Adrenal gland (tissue), 12 donors: ENCODE measurements around the gene ARVCF. TPM values are rescaled to one million over a fixed set of nuclear protein-coding genes. Genes with fewer than 3 reads are reported as not detected.

Experiments
- DNase-seq, 7 donors: peaks; one replicate each; pipeline ENCODE4 v3.0.0-alpha.2; 2019 to 2020
- H3K27ac ChIP-seq, 5 donors: fragments of 200-600 bp; sonication (generic) in 4 of 5; 1 replicate in 3 of 5; 2 replicates in 2 of 5; pipeline versions ENCODE4 v1.5.1 to v1.8.0; 2016 to 2020; ENCODE audit warnings: mild to moderate bottlenecking in 1 of 5
- H3K27me3 ChIP-seq: fragments of 200-600 bp; 2 replicates; pipeline ENCODE4 v1.8.0; 2021
- H3K36me3 ChIP-seq, 2 donors: fragments of 200-600 bp; replicated peaks in 1 of 2; 1 replicate in 1 of 2; 2 replicates in 1 of 2; pipeline versions ENCODE4 v1.5.1 to v1.8.0; 2018 to 2022
- H3K4me1 ChIP-seq, 2 donors: fragments of 200-600 bp; replicated peaks in 1 of 2; 1 replicate in 1 of 2; 2 replicates in 1 of 2; pipeline versions ENCODE4 v1.5.1 to v1.8.0; 2018 to 2021
- H3K4me3 ChIP-seq, 4 donors: fragments of 200-600 bp; sonication (generic) in 3 of 4; one replicate each; pipeline ENCODE4 v1.5.1; 2016 to 2018
- H3K9me3 ChIP-seq, 3 donors: fragments of 200-600 bp; sonication (generic) in 1 of 3; replicated peaks in 1 of 3; 1 replicate in 2 of 3; 2 replicates in 1 of 3; pipeline versions ENCODE4 v1.5.1 to v1.8.0; 2016 to 2021
- POLR2A ChIP-seq, 2 donors: fragments of 450-650 bp; IDR thresholded peaks; one replicate each; pipeline ENCODE4 v1.6.1; 2017; ENCODE audit warnings: antibody characterized with exemption in 2 of 2, mild to moderate bottlenecking in 2 of 2, moderate library complexity in 1 of 2
- WGBS, 4 donors: extraction: QIAGEN DNeasy Blood & Tissue Kit in 2 of 4; methylation state at CpG; one replicate each; pipeline versions ENCODE4 v1.1.5 to v1.1.7; 2013 to 2017; 5-methylcytosine and 5-hydroxymethylcytosine counted together
- intact Hi-C, 2 donors: fragments of 100-400 bp; cut with DNase I; formaldehyde crosslinking; loops; one replicate each; pipeline versions ENCODE4 v1.14.1 to v1.15.0; 2022 to 2023
- polyA plus RNA-seq, 3 donors: library from polyadenylated mRNA; stranded (reverse); fragments of 200-250 nt in 2 of 3; fragments of 350-450 nt in 1 of 3; fragmentation: Illumina TruSeq in 1 of 3; extraction: RNeasy Lipid Tissue Mini Kit (QIAGEN cat#74804) in 1 of 3; gene quantifications; one replicate each; pipeline ENCODE4 v1.2.3, GENCODE V29; 2013 to 2014
- total RNA-seq, 9 donors: library from RNA; depleted of rRNA in 4 of 9; stranded (reverse); fragments of >200 nt in 4 of 9; fragments of 120-200 nt in 1 of 9; fragmentation: NEBNext Ultra II Directional in 1 of 9; extraction: Animal tissue kit (Norgen Biotek cat#: 25700) in 1 of 9; gene quantifications; one replicate each; pipeline versions ENCODE4 v1.1.0 to v1.2.4, GENCODE V29; 2013 to 2023
- TF ChIP-seq, protein P1 (sequence below), 6 experiments: fragments of 450-650 bp in 4 of 6; fragments of 200-600 bp in 2 of 6; sonication (generic) in 1 of 6; IDR thresholded peaks; 1 replicate in 5 of 6; 2 replicates in 1 of 6; pipeline versions ENCODE4 v1.5.1 to v1.8.0; 2016 to 2021; ENCODE audit warnings: antibody characterized with exemption in 6 of 6, mild to moderate bottlenecking in 2 of 6, moderate library complexity in 1 of 6
- donor health status: healthy with polysubstance abuse.
- donor health status: Bipolar disorder and iron deficiency.
- donor health status: DM: yes; HTN: yes; CAD: no.
- donor health status: DM: no; HTN: no; CAD: no.
- donor health status: DM: no; HTN: no; CAD: no.
- donor health status: DM: yes; HTN: yes; CAD: no.

Gene ARVCF
- total and polyA plus RNA-seq, 12 donors, result 1.2 to 74.8 (median 18.6) TPM

GRCh38 chr22:19942157-19943081 is 74.2 kb downstream of the ARVCF start:
- no peaks in the 10 kb centered on the region for H3K9me3 ChIP-seq
- no peaks in the 10 kb centered on the region for H3K36me3 ChIP-seq
- intact Hi-C loops, result no loop called here
- H3K27ac ChIP-seq, result peak overlapping the region; percentile 85 to 97 (median 95)
- H3K4me1 ChIP-seq, result peaks cover 36 to 53% of the 10 kb centered on the region in 2 donors
- 2 to 5% (median 3%) methylated on average over 5 to 8 of the region's 8 CpGs for WGBS, 4 donors
- DNase-seq, result peak in 5 of 7 donors; percentile 53 to 70 (median 64)
- peak in 1 of 2 donors; percentile 61 for TF ChIP-seq POLR2A (IDR thresholded peaks at IDR 0.05)
- TF ChIP-seq, protein P1, sequence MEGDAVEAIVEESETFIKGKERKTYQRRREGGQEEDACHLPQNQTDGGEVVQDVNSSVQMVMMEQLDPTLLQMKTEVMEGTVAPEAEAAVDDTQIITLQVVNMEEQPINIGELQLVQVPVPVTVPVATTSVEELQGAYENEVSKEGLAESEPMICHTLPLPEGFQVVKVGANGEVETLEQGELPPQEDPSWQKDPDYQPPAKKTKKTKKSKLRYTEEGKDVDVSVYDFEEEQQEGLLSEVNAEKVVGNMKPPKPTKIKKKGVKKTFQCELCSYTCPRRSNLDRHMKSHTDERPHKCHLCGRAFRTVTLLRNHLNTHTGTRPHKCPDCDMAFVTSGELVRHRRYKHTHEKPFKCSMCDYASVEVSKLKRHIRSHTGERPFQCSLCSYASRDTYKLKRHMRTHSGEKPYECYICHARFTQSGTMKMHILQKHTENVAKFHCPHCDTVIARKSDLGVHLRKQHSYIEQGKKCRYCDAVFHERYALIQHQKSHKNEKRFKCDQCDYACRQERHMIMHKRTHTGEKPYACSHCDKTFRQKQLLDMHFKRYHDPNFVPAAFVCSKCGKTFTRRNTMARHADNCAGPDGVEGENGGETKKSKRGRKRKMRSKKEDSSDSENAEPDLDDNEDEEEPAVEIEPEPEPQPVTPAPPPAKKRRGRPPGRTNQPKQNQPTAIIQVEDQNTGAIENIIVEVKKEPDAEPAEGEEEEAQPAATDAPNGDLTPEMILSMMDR (IDR thresholded peaks at IDR 0.05), result no peak
- H3K4me3 ChIP-seq, result peak overlapping the region; percentile 46 to 83 (median 82)
- H3K27me3 ChIP-seq, result no peaks in the 10 kb centered on the region

DNA sequence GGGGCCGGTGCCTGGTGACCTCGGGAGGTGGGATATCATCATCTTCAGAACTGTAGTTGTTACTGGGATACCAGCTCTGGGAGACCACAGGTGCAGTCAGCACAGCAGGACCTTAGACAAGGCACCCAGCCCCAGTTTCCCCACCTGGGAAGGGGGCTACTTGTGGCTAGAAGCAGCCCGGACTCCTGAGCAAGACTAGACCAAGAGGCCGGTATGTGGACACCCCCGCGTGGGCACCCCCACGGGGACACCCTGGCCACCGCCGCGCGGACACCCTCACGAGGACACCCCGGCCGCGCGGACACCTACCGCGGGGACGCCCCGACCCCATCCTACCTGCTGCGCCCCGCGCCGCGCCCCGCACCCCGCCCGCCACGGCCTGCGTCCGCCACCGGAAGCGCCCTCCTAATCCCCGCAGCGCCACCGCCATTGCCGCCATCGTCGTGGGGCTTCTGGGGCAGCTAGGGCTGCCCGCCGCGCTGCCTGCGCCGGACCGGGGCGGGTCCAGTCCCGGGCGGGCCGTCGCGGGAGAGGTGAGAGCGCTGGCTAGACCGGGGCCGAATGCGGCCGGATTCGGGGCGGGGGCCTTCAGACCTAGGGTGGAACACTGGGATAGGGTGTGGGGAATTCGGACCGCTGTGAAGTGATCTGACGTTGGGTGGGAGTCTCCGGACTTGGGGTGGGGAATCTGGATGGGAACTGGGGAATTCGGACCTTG is 75.1 kb downstream of the ARVCF start, which contains the start of the genes COMT and TXNRD2:
COMT (plus strand) TSS at position 408 of the 718 bp plus-strand sequence. CDS start 20,755 bp downstream, outside the sequence.
TXNRD2 (minus strand) TSS at position 454 of the 718 bp plus-strand sequence; CDS start at position 439, 15 bp downstream.
- no peaks in the 10 kb centered on the region for H3K36me3 ChIP-seq
- peak within 1 kb of the TSS; percentile 85 to 97 (median 95) for H3K27ac ChIP-seq
- H3K4me1 ChIP-seq, result peaks cover 33 to 45% of the 10 kb centered on the region in 2 donors
- H3K9me3 ChIP-seq, result no peaks in the 10 kb centered on the region
- intact Hi-C loops, result no loop called here
- TF ChIP-seq, protein P1 (IDR thresholded peaks at IDR 0.05), result no peak
- peak; percentile 48 to 76 for TF ChIP-seq POLR2A (IDR thresholded peaks at IDR 0.05)
- peak in 6 of 7 donors; percentile 52 to 70 (median 64) for DNase-seq
- 0 to 4% (median 1%) methylated on average over 4 to 63 of the region's 63 CpGs for WGBS, 4 donors
- H3K4me3 ChIP-seq, result peak within 1 kb of the TSS; percentile 46 to 83 (median 82)
- no peaks in the 10 kb centered on the region for H3K27me3 ChIP-seq

- 46 to 61% (median 50%) methylated on average over 19 to 21 of the region's 21 CpGs for WGBS, 4 donors
- Histone ChIP-seq H3K9me3 (no peaks in the 10 kb centered on the region), H3K36me3 (no peaks in the 10 kb centered on the region), H3K4me1 (peaks cover 33 to 41% of the 10 kb centered on the region in 2 donors), H3K27ac (peak overlapping the region in 3 of 5 donors; percentile 94 to 97 (median 95)), H3K27me3 (no peaks in the 10 kb centered on the region), H3K4me3 (peak overlapping the region; percentile 46 to 83 (median 82))
- no peak for TF ChIP-seq POLR2A (IDR thresholded peaks at IDR 0.05)
- TF ChIP-seq, protein P1 (IDR thresholded peaks at IDR 0.05), result no peak
- intact Hi-C loops, result no loop called here
- DNase-seq, result peak in 1 of 7 donors; percentile 35
These were observed 75.9 kb downstream of the ARVCF start for GRCh38 chr22:19940536-19941364.
